K562 (cell line): ENCODE measurements around the gene MED28. TPM values are rescaled to one million over a fixed set of nuclear protein-coding genes. Genes with fewer than 3 reads are reported as not detected.

Experiments used
- ATAC-seq: fragments of 200-7000 bp; cut with Tn5 transposase; 3 replicates; pipeline ENCODE4 v1.9.1; 2020; ENCODE audit warnings: moderate library complexity
- BruUV-seq: library from RNA; stranded (reverse); fragments of 400-500 nt; replicated peaks from 2 replicates; lab custom pipeline; 2021; lab: Mats Ljungman, UMichigan
- CTCF ChIA-PET: fragments of 300-600 bp; formaldehyde crosslinking; extraction: SDS; loops from one replicate; lab custom pipeline; 2021; ENCODE audit warnings: low intra/inter-chr PET ratio; lab: Yijun Ruan, JAX
- POLR2A ChIA-PET: fragments of 300-600, 350-650 bp; sonication (Branson Sonifier 250); formaldehyde crosslinking; extraction: SDS; loops from one replicate; lab custom pipeline; 2021; ENCODE audit warnings: antibody characterized with exemption, inconsistent platforms; lab: Yijun Ruan, JAX
- DNase-seq, 4 experiments: peaks; one replicate each; pipeline versions ENCODE4 v3.0.0 to v3.0.0-alpha.2; 2011 to 2018; ENCODE audit warnings: low spot score in 3 of 4, mixed read lengths in 3 of 4; ENCODE audit errors: extremely low read depth in 1 of 4
- FAIRE-seq: peaks from 2 replicates; lab custom pipeline; 2011; peaks lifted over from hg19 to GRCh38; lab: Jason Lieb, UNC
- H2AFZ ChIP-seq: 2 replicates; pipeline ENCODE4 v1.6.0; 2011; ENCODE audit warnings: low read depth, low read length, control low read depth, inconsistent platforms
- H3K27ac ChIP-seq: fragments of 200-600 bp; 3 replicates; pipeline ENCODE4 v1.8.0; 2011; ENCODE audit warnings: low read depth, mild to moderate bottlenecking, control low read depth, inconsistent platforms, low read length, moderate library complexity, mixed read lengths; ENCODE audit errors: extremely low read depth
- H3K27me3 ChIP-seq, 2 experiments: fragments of 300-600 bp in 1 of 2; 2 replicates in 1 of 2; 3 replicates in 1 of 2; pipeline versions ENCODE4 v1.6.0 to v1.8.0; 2011; ENCODE audit warnings: inconsistent platforms in 2 of 2, low read length in 2 of 2, mild to moderate bottlenecking in 1 of 2, mixed read lengths in 1 of 2, moderate library complexity in 1 of 2; ENCODE audit not compliant: control insufficient read depth in 2 of 2, insufficient read depth in 2 of 2
- H3K36me3 ChIP-seq: fragments of 300-600 bp; 3 replicates; pipeline ENCODE4 v1.8.0; 2011; ENCODE audit warnings: mild to moderate bottlenecking, low read length, inconsistent platforms; ENCODE audit not compliant: control insufficient read depth, insufficient read depth
- H3K4me1 ChIP-seq, 2 experiments: fragments of 200-600 bp in 1 of 2; replicated peaks in 1 of 2; 2 replicates in 1 of 2; 3 replicates in 1 of 2; pipeline versions ENCODE4 v1.5.1 to v1.8.0; 2011; ENCODE audit warnings: inconsistent platforms in 2 of 2, low read length in 2 of 2, mild to moderate bottlenecking in 1 of 2, mixed read lengths in 1 of 2, moderate library complexity in 1 of 2; ENCODE audit not compliant: control insufficient read depth in 2 of 2, insufficient read depth in 2 of 2
- H3K4me2 ChIP-seq: 2 replicates; pipeline ENCODE4 v1.6.1; 2011; ENCODE audit warnings: low read length, control low read depth, inconsistent platforms, mixed read lengths; ENCODE audit not compliant: insufficient read depth
- H3K4me3 ChIP-seq: fragments of 200-600 bp; sonication (generic), shearing (Covaris generic); 2 replicates; pipeline ENCODE4 v1.5.1; 2016; ENCODE audit warnings: control low read depth, inconsistent platforms
- H3K79me2 ChIP-seq: fragments of 200-600 bp; 3 replicates; pipeline ENCODE4 v1.8.0; 2011; ENCODE audit warnings: low read length, inconsistent platforms; ENCODE audit not compliant: control insufficient read depth, insufficient read depth
- H3K9ac ChIP-seq, 2 experiments: 2 replicates each; pipeline versions ENCODE4 v1.6.0 to v1.6.1; 2011; ENCODE audit warnings: low read depth in 2 of 2, low read length in 2 of 2, control low read depth in 1 of 2, inconsistent platforms in 1 of 2, mild to moderate bottlenecking in 1 of 2, mixed read lengths in 1 of 2; ENCODE audit not compliant: insufficient read depth in 1 of 2
- H3K9me1 ChIP-seq: one replicate; pipeline ENCODE4 v1.6.0; 2011; ENCODE audit warnings: inconsistent platforms, mild to moderate bottlenecking, low read length, moderate library complexity; ENCODE audit not compliant: control insufficient read depth, insufficient read depth
- H3K9me3 ChIP-seq: replicated peaks from 2 replicates; pipeline ENCODE4 v1.5.1; 2011; ENCODE audit warnings: low read depth, low read length, inconsistent platforms; ENCODE audit not compliant: control insufficient read depth, insufficient read depth
- H4K20me1 ChIP-seq: replicated peaks from 2 replicates; pipeline ENCODE4 v1.6.1; 2011; ENCODE audit warnings: low read length, inconsistent platforms, mixed read lengths; ENCODE audit not compliant: control insufficient read depth, insufficient read depth
- FOXK2 ChIP-seq, 2 experiments: fragments of 450-650 bp; IDR thresholded peaks in 1 of 2; conservative IDR thresholded peaks in 1 of 2; 2 replicates each; pipeline ENCODE4 v1.6.1; 2016; ENCODE audit warnings: low read depth in 2 of 2, mild to moderate bottlenecking in 1 of 2
- MAFG ChIP-seq: fragments of 450-650 bp; conservative IDR thresholded peaks from 2 replicates; pipeline ENCODE4 v1.6.1; 2016; ENCODE audit warnings: missing genetic modification characterization, missing compliant biosample characterization
- RBM39 ChIP-seq: fragments of 200-400 bp; formaldehyde crosslinking; optimal IDR thresholded peaks from 2 replicates; pipeline ENCODE3; 2018; ENCODE audit warnings: low read depth, low read length
- SMC3 ChIP-seq: conservative IDR thresholded peaks from 2 replicates; pipeline ENCODE4 v1.6.1; 2011; ENCODE audit warnings: low read depth, low read length, improper control_type of control experiment; ENCODE audit not compliant: insufficient read depth
- SOX6 ChIP-seq: fragments of 450-650 bp; IDR thresholded peaks from 2 replicates; pipeline ENCODE4 v1.6.1; 2014; ENCODE audit warnings: mild to moderate bottlenecking
- ZNF212 ChIP-seq: fragments of 450-650 bp; formaldehyde crosslinking; IDR thresholded peaks from 2 replicates; pipeline ENCODE4 v1.4.0; 2020; ENCODE audit warnings: mild to moderate bottlenecking
- WGBS: fragments of 100-300 bp; shearing (Covaris generic); methylation state at CpG from one replicate; pipeline ENCODE4 v1.1.6; 2016; ENCODE audit warnings: low coverage, mixed read lengths; ENCODE audit not compliant: insufficient coverage; ENCODE audit errors: missing lambda C conversion rate; 5-methylcytosine and 5-hydroxymethylcytosine counted together
- in situ Hi-C: fragments of 300-500 bp; cut with MboI; formaldehyde crosslinking; loops from 4 replicates; pipeline ENCODE4 v1.15.0; 2018; ENCODE audit warnings: inconsistent platforms, mixed read lengths
- intact Hi-C: fragments of 100-400 bp; cut with micrococcal nuclease; formaldehyde crosslinking; loops from 2 replicates; pipeline ENCODE4 v1.14.2; 2022
- polyA plus RNA-seq, 8 experiments: library from polyadenylated mRNA; depleted of rRNA in 4 of 8; stranded (reverse) in 5 of 8; unstranded in 3 of 8; fragments of >200 nt; fragmentation: Nextera tagmentation in 2 of 8; fragmentation: Illumina TruSeq in 1 of 8; extraction: Ambion mirVana in 2 of 8; extraction: Trizol in 1 of 8; gene quantifications; 2 replicates each; pipeline versions ENCODE4 v1.2.1 to v1.2.3, GENCODE V29; 2011 to 2014; ENCODE audit warnings: inconsistent platforms in 1 of 8, missing spikeins in 1 of 8
- total RNA-seq, 7 experiments: library from RNA; depleted of rRNA in 6 of 7; stranded (reverse); fragments of >200 nt in 6 of 7; fragmentation: Illumina TruSeq in 2 of 7; extraction: Trizol in 2 of 7; gene quantifications; 2 replicates each; pipeline versions ENCODE4 v1.2.1 to v1.2.3, GENCODE V29; 2011 to 2021; ENCODE audit warnings: low replicate concordance in 1 of 7
- TF ChIP-seq, protein P1 (sequence below), 2 experiments: fragments of 250-450 bp in 1 of 2; fragments of 450-650 bp in 1 of 2; sonication (Bioruptor Pico) in 1 of 2; IDR thresholded peaks; 2 replicates each; pipeline versions ENCODE4 v1.6.1 to v1.8.0; 2016 to 2021; ENCODE audit warnings: mild to moderate bottlenecking in 2 of 2, moderate library complexity in 2 of 2, missing compliant biosample characterization in 1 of 2, missing genetic modification characterization in 1 of 2
- TF ChIP-seq, protein P2 (sequence below), 3 experiments: IDR thresholded peaks in 2 of 3; conservative IDR thresholded peaks in 1 of 3; 2 replicates each; pipeline ENCODE4 v1.5.1; 2011 to 2012; ENCODE audit warnings: low read length in 3 of 3, mild to moderate bottlenecking in 3 of 3, control low read depth in 2 of 3, improper control_type of control experiment in 1 of 3, inconsistent platforms in 1 of 3, low read depth in 1 of 3, mixed read lengths in 1 of 3, moderate library complexity in 1 of 3; ENCODE audit not compliant: insufficient read depth in 2 of 3
- TF ChIP-seq, protein P3 (sequence below): fragments of 250-450 bp; sonication (Bioruptor Pico); IDR thresholded peaks from 2 replicates; pipeline ENCODE4 v1.5.0; 2020; ENCODE audit warnings: mild to moderate bottlenecking, borderline replicate concordance
- TF ChIP-seq, protein P4 (sequence below), 2 experiments: IDR thresholded peaks; 2 replicates each; pipeline ENCODE4 v1.6.1; 2012; ENCODE audit warnings: improper control_type of control experiment in 2 of 2, low read depth in 2 of 2, low read length in 2 of 2, borderline replicate concordance in 1 of 2

Gene MED28
- total and polyA plus RNA-seq, 9 of the 15 experiments (the other 6 are each of a cell fraction or from before 2014, with no cell fraction given), result 15.5 to 93.8 (median 50.5) TPM

DNA sequence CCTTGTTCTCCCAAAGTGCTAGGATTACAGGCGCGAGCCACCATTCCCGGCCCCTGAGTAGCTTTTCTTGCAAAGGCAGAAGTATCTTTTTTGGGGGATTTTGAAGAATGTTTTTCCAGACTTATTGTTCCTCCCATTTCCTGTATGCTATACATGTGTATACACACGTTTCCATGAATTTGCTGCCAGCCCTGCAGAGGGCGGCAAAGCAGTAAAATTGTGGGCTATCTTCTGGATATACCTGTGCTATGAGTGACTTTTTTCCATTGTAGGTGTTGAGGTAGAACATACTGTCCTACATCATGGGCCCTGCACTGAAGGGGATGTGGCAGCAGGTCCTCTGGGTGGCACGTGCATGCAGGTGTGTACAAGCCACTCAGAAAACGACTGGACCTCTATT lies 16.9 kb upstream of the MED28 start:
- 60% methylated on average over 7 of the region's 7 CpGs for WGBS
- no peaks in the 10 kb centered on the region for H3K27me3 ChIP-seq
- no peaks in the 10 kb centered on the region for H3K4me1 ChIP-seq
- no peaks in the 10 kb centered on the region for H3K9me1 ChIP-seq
- FAIRE-seq, result no peak
- CTCF ChIA-PET, result interaction anchor here (0.5 to 1.6 kb wide), 3 partner anchors 211 to 996 kb away, joined by 3 to 10 read pairs (median 3); no protein-coding TSS in a partner anchor
- peak in 2 of 4 experiments; percentile 17 to 35 for DNase-seq
- H3K36me3 ChIP-seq, result peaks cover 82% of the 10 kb centered on the region
- POLR2A ChIA-PET, result interaction anchor here (0.6 to 1.5 kb wide), 2 partner anchors 25 to 125 kb away, joined by 3 to 4 read pairs; no protein-coding TSS in a partner anchor
- BruUV-seq, result no TSS peak
- H3K79me2 ChIP-seq, result no peaks in the 10 kb centered on the region
- in situ Hi-C loops, result no loop called here
- no peak overlapping the region for H3K4me3 ChIP-seq
- peak; percentile 85 for ATAC-seq
- no peaks in the 10 kb centered on the region for H4K20me1 ChIP-seq
- H2AFZ ChIP-seq, result no peak overlapping the region
- 0 out of 4 replicates have a peak overlapping the region, but pooled peaks of 1 of the 2 experiments have one; percentile 30 for H3K9ac ChIP-seq
- no peak overlapping the region for H3K27ac ChIP-seq
- H3K4me2 ChIP-seq, result no peak overlapping the region
- intact Hi-C loops, result no loop called here
- no peaks in the 10 kb centered on the region for H3K9me3 ChIP-seq
- TF ChIP-seq ZNF212 (no peak), MAFG (no peak), RBM39 (no peak), FOXK2 (conservative IDR thresholded peaks at IDR 0.05 in 1 of 2, IDR thresholded peaks at IDR 0.05 in 1 of 2; ENCODE audit: low read depth in 2 of 2) (0 out of 4 replicates have a peak, but pooled peaks of 1 of the 2 experiments have one; percentile 28), SOX6 (no peak), SMC3 (peak; percentile 30)
- TF ChIP-seq, protein P1, sequence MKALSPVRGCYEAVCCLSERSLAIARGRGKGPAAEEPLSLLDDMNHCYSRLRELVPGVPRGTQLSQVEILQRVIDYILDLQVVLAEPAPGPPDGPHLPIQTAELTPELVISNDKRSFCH (CRISPR knock-in tag; IDR thresholded peaks at IDR 0.05), result no peak
- TF ChIP-seq, protein P1 (tag; IDR thresholded peaks at IDR 0.05), result no peak
- TF ChIP-seq, protein P2, sequence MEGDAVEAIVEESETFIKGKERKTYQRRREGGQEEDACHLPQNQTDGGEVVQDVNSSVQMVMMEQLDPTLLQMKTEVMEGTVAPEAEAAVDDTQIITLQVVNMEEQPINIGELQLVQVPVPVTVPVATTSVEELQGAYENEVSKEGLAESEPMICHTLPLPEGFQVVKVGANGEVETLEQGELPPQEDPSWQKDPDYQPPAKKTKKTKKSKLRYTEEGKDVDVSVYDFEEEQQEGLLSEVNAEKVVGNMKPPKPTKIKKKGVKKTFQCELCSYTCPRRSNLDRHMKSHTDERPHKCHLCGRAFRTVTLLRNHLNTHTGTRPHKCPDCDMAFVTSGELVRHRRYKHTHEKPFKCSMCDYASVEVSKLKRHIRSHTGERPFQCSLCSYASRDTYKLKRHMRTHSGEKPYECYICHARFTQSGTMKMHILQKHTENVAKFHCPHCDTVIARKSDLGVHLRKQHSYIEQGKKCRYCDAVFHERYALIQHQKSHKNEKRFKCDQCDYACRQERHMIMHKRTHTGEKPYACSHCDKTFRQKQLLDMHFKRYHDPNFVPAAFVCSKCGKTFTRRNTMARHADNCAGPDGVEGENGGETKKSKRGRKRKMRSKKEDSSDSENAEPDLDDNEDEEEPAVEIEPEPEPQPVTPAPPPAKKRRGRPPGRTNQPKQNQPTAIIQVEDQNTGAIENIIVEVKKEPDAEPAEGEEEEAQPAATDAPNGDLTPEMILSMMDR (IDR thresholded peaks at IDR 0.05 in 2 of 3, conservative IDR thresholded peaks at IDR 0.05 in 1 of 3; ENCODE audit: insufficient read depth in 2 of 3, low read depth in 1 of 3, low read length in 3 of 3), result peak; percentile 19 to 67 (median 58); a peak in 4 of 6 replicates
- TF ChIP-seq, protein P3, sequence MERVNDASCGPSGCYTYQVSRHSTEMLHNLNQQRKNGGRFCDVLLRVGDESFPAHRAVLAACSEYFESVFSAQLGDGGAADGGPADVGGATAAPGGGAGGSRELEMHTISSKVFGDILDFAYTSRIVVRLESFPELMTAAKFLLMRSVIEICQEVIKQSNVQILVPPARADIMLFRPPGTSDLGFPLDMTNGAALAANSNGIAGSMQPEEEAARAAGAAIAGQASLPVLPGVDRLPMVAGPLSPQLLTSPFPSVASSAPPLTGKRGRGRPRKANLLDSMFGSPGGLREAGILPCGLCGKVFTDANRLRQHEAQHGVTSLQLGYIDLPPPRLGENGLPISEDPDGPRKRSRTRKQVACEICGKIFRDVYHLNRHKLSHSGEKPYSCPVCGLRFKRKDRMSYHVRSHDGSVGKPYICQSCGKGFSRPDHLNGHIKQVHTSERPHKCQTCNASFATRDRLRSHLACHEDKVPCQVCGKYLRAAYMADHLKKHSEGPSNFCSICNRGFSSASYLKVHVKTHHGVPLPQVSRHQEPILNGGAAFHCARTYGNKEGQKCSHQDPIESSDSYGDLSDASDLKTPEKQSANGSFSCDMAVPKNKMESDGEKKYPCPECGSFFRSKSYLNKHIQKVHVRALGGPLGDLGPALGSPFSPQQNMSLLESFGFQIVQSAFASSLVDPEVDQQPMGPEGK (CRISPR knock-in tag), result no peak
- TF ChIP-seq, protein P4, sequence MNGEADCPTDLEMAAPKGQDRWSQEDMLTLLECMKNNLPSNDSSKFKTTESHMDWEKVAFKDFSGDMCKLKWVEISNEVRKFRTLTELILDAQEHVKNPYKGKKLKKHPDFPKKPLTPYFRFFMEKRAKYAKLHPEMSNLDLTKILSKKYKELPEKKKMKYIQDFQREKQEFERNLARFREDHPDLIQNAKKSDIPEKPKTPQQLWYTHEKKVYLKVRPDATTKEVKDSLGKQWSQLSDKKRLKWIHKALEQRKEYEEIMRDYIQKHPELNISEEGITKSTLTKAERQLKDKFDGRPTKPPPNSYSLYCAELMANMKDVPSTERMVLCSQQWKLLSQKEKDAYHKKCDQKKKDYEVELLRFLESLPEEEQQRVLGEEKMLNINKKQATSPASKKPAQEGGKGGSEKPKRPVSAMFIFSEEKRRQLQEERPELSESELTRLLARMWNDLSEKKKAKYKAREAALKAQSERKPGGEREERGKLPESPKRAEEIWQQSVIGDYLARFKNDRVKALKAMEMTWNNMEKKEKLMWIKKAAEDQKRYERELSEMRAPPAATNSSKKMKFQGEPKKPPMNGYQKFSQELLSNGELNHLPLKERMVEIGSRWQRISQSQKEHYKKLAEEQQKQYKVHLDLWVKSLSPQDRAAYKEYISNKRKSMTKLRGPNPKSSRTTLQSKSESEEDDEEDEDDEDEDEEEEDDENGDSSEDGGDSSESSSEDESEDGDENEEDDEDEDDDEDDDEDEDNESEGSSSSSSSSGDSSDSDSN (IDR thresholded peaks at IDR 0.05; ENCODE audit: borderline replicate concordance in 1 of 2, low read depth in 2 of 2, low read length in 2 of 2), result no peak
